Neutrophil (primary cell): ENCODE results near the gene INPP5B.
"Not testable (repeated sequence)": the region's sequence is repeated elsewhere in the genome, so short reads cannot be mapped to it uniquely, and the experiment has no call there.

Experiments
- H3K27ac ChIP-seq: fragments of 200-600 bp; sonication (generic); 2 replicates; pipeline ENCODE4 v1.5.1; 2016; ENCODE audit warnings: mild to moderate bottlenecking, moderate library complexity
- H3K27me3 ChIP-seq: fragments of 200-600 bp; sonication (generic); 2 replicates; pipeline ENCODE4 v1.6.0; 2016; ENCODE audit warnings: mild to moderate bottlenecking
- H3K36me3 ChIP-seq: fragments of 200-600 bp; sonication (generic); 2 replicates; pipeline ENCODE4 v1.5.1; 2017
- H3K4me1 ChIP-seq, 2 experiments: fragments of 200-600 bp in 1 of 2; sonication (generic) in 1 of 2; 1 replicate in 1 of 2; 2 replicates in 1 of 2; pipeline versions ENCODE4 v1.5.1 to v1.6.1; 2013 to 2016; ENCODE audit warnings: low read depth in 1 of 2, low read length in 1 of 2, mild to moderate bottlenecking in 1 of 2, moderate library complexity in 1 of 2; ENCODE audit not compliant: control insufficient read depth in 1 of 2, insufficient read depth in 1 of 2
- H3K4me3 ChIP-seq, 2 experiments: fragments of 200-600 bp in 1 of 2; sonication (generic) in 1 of 2; 1 replicate in 1 of 2; 2 replicates in 1 of 2; pipeline ENCODE4 v1.5.1; 2013 to 2016; ENCODE audit warnings: low read depth in 1 of 2, low read length in 1 of 2, mild to moderate bottlenecking in 1 of 2, moderate library complexity in 1 of 2
- H3K9me3 ChIP-seq: fragments of 200-600 bp; sonication (generic); 2 replicates; pipeline ENCODE4 v1.5.1; 2016
- TF ChIP-seq, protein P1 (sequence below): fragments of 200-600 bp; sonication (generic); IDR thresholded peaks from 2 replicates; pipeline ENCODE4 v1.5.1; 2016; ENCODE audit warnings: antibody characterized with exemption

The INPP5B gene

GRCh38 chr1:37983546-37983945, 36.7 kb upstream of the INPP5B start:
- H3K27ac ChIP-seq: no peak overlapping the region
- TF ChIP-seq, protein P1, sequence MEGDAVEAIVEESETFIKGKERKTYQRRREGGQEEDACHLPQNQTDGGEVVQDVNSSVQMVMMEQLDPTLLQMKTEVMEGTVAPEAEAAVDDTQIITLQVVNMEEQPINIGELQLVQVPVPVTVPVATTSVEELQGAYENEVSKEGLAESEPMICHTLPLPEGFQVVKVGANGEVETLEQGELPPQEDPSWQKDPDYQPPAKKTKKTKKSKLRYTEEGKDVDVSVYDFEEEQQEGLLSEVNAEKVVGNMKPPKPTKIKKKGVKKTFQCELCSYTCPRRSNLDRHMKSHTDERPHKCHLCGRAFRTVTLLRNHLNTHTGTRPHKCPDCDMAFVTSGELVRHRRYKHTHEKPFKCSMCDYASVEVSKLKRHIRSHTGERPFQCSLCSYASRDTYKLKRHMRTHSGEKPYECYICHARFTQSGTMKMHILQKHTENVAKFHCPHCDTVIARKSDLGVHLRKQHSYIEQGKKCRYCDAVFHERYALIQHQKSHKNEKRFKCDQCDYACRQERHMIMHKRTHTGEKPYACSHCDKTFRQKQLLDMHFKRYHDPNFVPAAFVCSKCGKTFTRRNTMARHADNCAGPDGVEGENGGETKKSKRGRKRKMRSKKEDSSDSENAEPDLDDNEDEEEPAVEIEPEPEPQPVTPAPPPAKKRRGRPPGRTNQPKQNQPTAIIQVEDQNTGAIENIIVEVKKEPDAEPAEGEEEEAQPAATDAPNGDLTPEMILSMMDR: no peak
- H3K36me3 ChIP-seq: peaks cover 77% of the 10 kb centered on the region
- H3K4me3 ChIP-seq: no peak overlapping the region
- no peaks in the 10 kb centered on the region for H3K27me3 ChIP-seq
- H3K4me1 ChIP-seq: peaks cover under 1 to 4% of the 10 kb centered on the region in 2 experiments
- no peaks in the 10 kb centered on the region for H3K9me3 ChIP-seq

DNA sequence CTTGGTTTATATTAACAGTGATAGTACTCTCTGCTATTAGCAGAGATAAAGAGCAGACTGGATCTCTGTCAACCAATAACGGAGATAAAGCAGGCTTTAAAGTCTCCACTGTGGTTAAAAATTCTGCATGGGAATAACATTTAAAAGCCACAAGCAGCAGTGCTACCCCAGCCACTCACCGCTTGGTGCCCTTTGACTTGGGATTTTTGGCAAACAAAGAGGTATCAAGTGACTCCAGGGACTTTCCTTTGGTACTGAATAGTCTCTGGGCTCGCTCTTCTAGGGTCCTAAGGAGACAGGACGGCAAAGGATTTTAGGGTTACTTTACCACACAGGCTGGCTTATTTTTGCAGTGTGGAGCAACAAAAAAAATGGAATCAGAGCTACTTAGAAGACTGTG, 31.7 kb upstream of the INPP5B start:
- H3K4me1 ChIP-seq: no peaks in the 10 kb centered on the region
- peaks cover 85% of the 10 kb centered on the region for H3K36me3 ChIP-seq
- no peaks in the 10 kb centered on the region for H3K27me3 ChIP-seq
- TF ChIP-seq, protein P1: no peak
- no peaks in the 10 kb centered on the region for H3K9me3 ChIP-seq
- H3K4me3 ChIP-seq: no peak overlapping the region
- H3K27ac ChIP-seq: no peak overlapping the region

GRCh38 chr1:37975083-37975482, 28.2 kb upstream of the INPP5B start:
- H3K4me1 ChIP-seq, H3K4me3 ChIP-seq, H3K27me3 ChIP-seq, H3K9me3 ChIP-seq, H3K27ac ChIP-seq: not testable (repeated sequence)
- peaks cover 57% of the 10 kb centered on the region for H3K36me3 ChIP-seq
- TF ChIP-seq, protein P1: peak; percentile 40

GRCh38 chr1:37974567-37974966, 27.7 kb upstream of the INPP5B start:
- Histone ChIP-seq H3K36me3 (peaks cover 56% of the 10 kb centered on the region), H3K4me1 (no peaks in the 10 kb centered on the region)

GRCh38 chr1:37973684-37974083, 26.8 kb upstream of the INPP5B start:
- H3K4me3 ChIP-seq, H3K27ac ChIP-seq, H3K9me3 ChIP-seq, H3K4me1 ChIP-seq, H3K27me3 ChIP-seq: not testable (repeated sequence)
- peaks cover 56% of the 10 kb centered on the region for H3K36me3 ChIP-seq

More at GRCh38 chr1:37974567-37974966, 27.7 kb upstream of the INPP5B start:
- Histone ChIP-seq H3K4me3 (no peak overlapping the region), H3K27ac (no peak overlapping the region), H3K27me3 (no peaks in the 10 kb centered on the region), H3K9me3 (no peaks in the 10 kb centered on the region)
- TF ChIP-seq, protein P1: no peak

DNA sequence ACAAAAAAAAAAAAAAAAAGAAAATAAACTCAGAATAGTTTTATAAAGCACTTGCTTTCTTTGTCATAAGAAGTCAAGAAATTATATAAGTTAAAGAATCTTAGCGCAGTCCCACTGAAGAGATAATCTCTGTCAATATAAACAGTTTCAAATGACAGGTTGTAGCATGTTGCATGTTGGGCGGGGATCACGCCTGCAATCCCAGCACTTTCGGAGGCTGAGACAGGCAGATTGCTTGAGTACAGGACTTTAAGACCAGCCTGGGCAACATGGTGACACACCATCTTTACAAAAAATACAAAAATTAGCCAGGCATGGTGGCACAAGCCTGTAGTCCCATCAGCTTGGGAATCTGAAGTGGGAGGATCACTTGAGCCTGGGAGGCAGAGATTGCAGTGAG, 18.4 kb upstream of the INPP5B start:
- Histone ChIP-seq H3K27ac (no peak overlapping the region), H3K4me1 (no peaks in the 10 kb centered on the region), H3K9me3 (no peaks in the 10 kb centered on the region), H3K27me3 (no peaks in the 10 kb centered on the region), H3K4me3 (no peak overlapping the region), H3K36me3 (peaks cover 59% of the 10 kb centered on the region)
- TF ChIP-seq, protein P1: no peak

DNA sequence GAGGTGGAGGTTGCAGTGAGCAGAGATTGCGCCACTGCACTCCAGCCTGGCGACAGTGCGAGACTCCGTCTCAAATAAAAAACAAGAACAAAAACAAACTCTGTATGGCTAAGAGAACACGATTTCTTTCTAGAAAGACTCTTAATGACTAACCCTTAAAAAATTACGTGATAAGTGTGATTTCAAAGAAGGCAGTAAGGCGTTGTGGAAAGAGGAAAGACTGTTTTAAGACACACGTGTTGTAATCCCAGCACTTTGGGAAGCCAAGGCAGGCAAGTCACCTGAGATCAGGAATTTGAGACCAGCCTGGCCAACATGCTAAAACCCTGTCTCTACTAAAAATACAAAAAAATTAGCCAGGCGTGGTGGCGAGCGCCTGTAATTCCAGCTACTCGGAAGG, 17.3 kb upstream of the INPP5B start:
- H3K4me3 ChIP-seq, H3K4me1 ChIP-seq, H3K27ac ChIP-seq, H3K27me3 ChIP-seq, H3K9me3 ChIP-seq: not testable (repeated sequence)
- H3K36me3 ChIP-seq: peaks cover 61% of the 10 kb centered on the region
